ENCODE results near the gene UGT1A3. TPM values are rescaled to one million over a fixed set of nuclear protein-coding genes. Genes with fewer than 3 reads are reported as not detected.

Gene UGT1A3
- total RNA-seq, 1 experiment from 2014 or later = 5.9 TPM

GRCh38 chr2:233821709-233822100 is 92.9 kb downstream of the UGT1A3 start:
- no peak for TF ChIP-seq CTCF (IDR thresholded peaks at IDR 0.05; ENCODE audit: unreplicated experiment)
- peaks cover 5% of the 10 kb centered on the region for H3K36me3 Mint-ChIP-seq (ENCODE audit: insufficient read depth, unreplicated experiment)
- intact Hi-C loops (cut with micrococcal nuclease; ENCODE audit: unreplicated experiment) = no loop called here
- DNase-seq = no peak
- no peaks in the 10 kb centered on the region for H3K4me1 Mint-ChIP-seq (ENCODE audit: low read depth, unreplicated experiment)
- no peak overlapping the region for H3K27ac Mint-ChIP-seq (ENCODE audit: unreplicated experiment)
- H3K27me3 Mint-ChIP-seq (ENCODE audit: unreplicated experiment) = peaks cover 20% of the 10 kb centered on the region
- no peaks in the 10 kb centered on the region for H3K9me3 Mint-ChIP-seq (ENCODE audit: low read depth, unreplicated experiment)
- H3K4me3 Mint-ChIP-seq (ENCODE audit: low read depth, unreplicated experiment) = no peak overlapping the region
- CTCF ChIA-PET = no interaction called here
- BruUV-seq (replicated peaks) = no TSS peak

GRCh38 chr2:233822101-233822771 is 93.4 kb downstream of the UGT1A3 start:
- Mint-ChIP-seq H3K4me1 (ENCODE audit: low read depth, unreplicated experiment) (no peaks in the 10 kb centered on the region), H3K27me3 (ENCODE audit: unreplicated experiment) (peaks cover 20% of the 10 kb centered on the region), H3K36me3 (ENCODE audit: insufficient read depth, unreplicated experiment) (peaks cover 5% of the 10 kb centered on the region), H3K27ac (ENCODE audit: unreplicated experiment) (no peak overlapping the region), H3K4me3 (ENCODE audit: low read depth, unreplicated experiment) (no peak overlapping the region), H3K9me3 (ENCODE audit: low read depth, unreplicated experiment) (no peaks in the 10 kb centered on the region)
- intact Hi-C loops (cut with micrococcal nuclease; ENCODE audit: unreplicated experiment) = no loop called here
- no peak for TF ChIP-seq CTCF (IDR thresholded peaks at IDR 0.05; ENCODE audit: unreplicated experiment)
- BruUV-seq (replicated peaks) = no TSS peak
- DNase-seq = no peak
- CTCF ChIA-PET = no interaction called here

Other genes with a start within 250 kb of the UGT1A3 start
- 44.2 and 45.8 TPM in 2 replicates for gene USP40, start 162.3 kb upstream of the UGT1A3 start, total RNA-seq (2022)
- gene UGT1A8, start 111.4 kb upstream of the UGT1A3 start, total RNA-seq (2022) = not detected in 2 replicates
- gene UGT1A10, start 92.6 kb upstream of the UGT1A3 start, total RNA-seq (2022) = 107 and 120 TPM in 2 replicates
- gene UGT1A9, start 57.1 kb upstream of the UGT1A3 start, total RNA-seq (2022) = 3.5 and 4.3 TPM in 2 replicates
- 7.2 and 7.8 TPM in 2 replicates for gene UGT1A7, start 47.1 kb upstream of the UGT1A3 start, total RNA-seq (2022)
- gene UGT1A6, start 36.2 kb upstream of the UGT1A3 start, total RNA-seq (2022) = 98.0 and 116 TPM in 2 replicates
- 7.1 and 7.3 TPM in 2 replicates for gene UGT1A5, start 16.1 kb upstream of the UGT1A3 start, total RNA-seq (2022)
- gene UGT1A4, start 10.3 kb upstream of the UGT1A3 start, total RNA-seq (2022) = 6.1 TPM in 2 replicates
- gene UGT1A1, start 31.2 kb downstream of the UGT1A3 start, total RNA-seq (2022) = 26.7 and 43.9 TPM in 2 replicates
- 0.33 and 0.76 TPM in 2 replicates for gene MROH2A, start 49.3 kb downstream of the UGT1A3 start, total RNA-seq (2022)
- gene HJURP, start 125.5 kb downstream of the UGT1A3 start, total RNA-seq (2022) = 58.5 and 71.0 TPM in 2 replicates
- gene TRPM8, start 188.3 kb downstream of the UGT1A3 start, total RNA-seq (2022) = 1.1 and 1.5 TPM in 2 replicates

Measured in Calu3 (cell line).